Neuronal stem cell (in vitro differentiated cells): Measurements from ENCODE around the gene SLIT3.

Experiments
- DNase-seq: peaks from one replicate; pipeline ENCODE4 v3.0.0-alpha.2; 2013; ENCODE audit warnings: low spot score
- H2AFZ ChIP-seq: one replicate; pipeline ENCODE4 v1.6.1; 2013; ENCODE audit warnings: mild to moderate bottlenecking, low read length, inconsistent platforms
- H2AK5ac ChIP-seq: 2 replicates; pipeline ENCODE4 v1.6.1; 2013; ENCODE audit warnings: low read depth, mild to moderate bottlenecking, inconsistent platforms, low read length, moderate library complexity, mixed read lengths
- H2BK120ac ChIP-seq: 2 replicates; pipeline ENCODE4 v1.6.1; 2013; ENCODE audit warnings: low read depth, mild to moderate bottlenecking, inconsistent platforms, low read length, moderate library complexity, mixed read lengths
- H2BK12ac ChIP-seq: one replicate; pipeline ENCODE4 v1.6.1; 2013; ENCODE audit warnings: low read length, inconsistent platforms
- H2BK15ac ChIP-seq: 2 replicates; pipeline ENCODE4 v1.6.1; 2013; ENCODE audit warnings: mild to moderate bottlenecking, low read length, inconsistent platforms, mixed read lengths
- H2BK5ac ChIP-seq: one replicate; pipeline ENCODE4 v1.6.1; 2013; ENCODE audit warnings: inconsistent platforms, mild to moderate bottlenecking, low read length, moderate library complexity
- H3K14ac ChIP-seq: one replicate; pipeline ENCODE4 v1.6.1; 2013; ENCODE audit warnings: low read length, inconsistent platforms
- H3K18ac ChIP-seq: 2 replicates; pipeline ENCODE4 v1.6.1; 2013; ENCODE audit warnings: low read length, inconsistent platforms
- H3K23ac ChIP-seq: 2 replicates; pipeline ENCODE4 v1.6.1; 2013; ENCODE audit warnings: low read depth, mild to moderate bottlenecking, mixed read lengths, low read length, inconsistent platforms; ENCODE audit not compliant: poor library complexity
- H3K27ac ChIP-seq: replicated peaks from 3 replicates; pipeline ENCODE4 v1.5.1; 2013; ENCODE audit warnings: low read length, inconsistent platforms
- H3K27me3 ChIP-seq, 3 experiments: 2 replicates each; pipeline ENCODE4 v1.6.1; 2013; ENCODE audit warnings: low read length in 3 of 3, mild to moderate bottlenecking in 2 of 3, inconsistent platforms in 1 of 3, low read depth in 1 of 3, mixed read lengths in 1 of 3, moderate library complexity in 1 of 3; ENCODE audit not compliant: control insufficient read depth in 3 of 3, insufficient read depth in 3 of 3
- H3K36me3 ChIP-seq, 2 donors: replicated peaks in 1 of 2; 2 replicates each; pipeline ENCODE4 v1.6.1; 2013; ENCODE audit warnings: low read length in 2 of 2; ENCODE audit not compliant: control insufficient read depth in 2 of 2, insufficient read depth in 2 of 2
- H3K4ac ChIP-seq: 2 replicates; pipeline ENCODE4 v1.6.1; 2013; ENCODE audit warnings: inconsistent platforms, mild to moderate bottlenecking, low read length, moderate library complexity
- H3K4me1 ChIP-seq, 2 donors: 1 replicate in 1 of 2; 2 replicates in 1 of 2; pipeline ENCODE4 v1.6.1; 2013; ENCODE audit warnings: low read length in 2 of 2, low read depth in 1 of 2; ENCODE audit not compliant: control insufficient read depth in 2 of 2, insufficient read depth in 1 of 2
- H3K4me2 ChIP-seq: one replicate; pipeline ENCODE4 v1.6.1; 2013; ENCODE audit warnings: mild to moderate bottlenecking, low read length, inconsistent platforms; ENCODE audit not compliant: insufficient read depth, poor library complexity, severe bottlenecking
- H3K4me3 ChIP-seq, 2 donors: 2 replicates each; pipeline ENCODE4 v1.5.1; 2013; ENCODE audit warnings: low read length in 2 of 2, mild to moderate bottlenecking in 2 of 2, inconsistent platforms in 1 of 2, moderate library complexity in 1 of 2
- H3K79me1 ChIP-seq: one replicate; pipeline ENCODE4 v1.6.1; 2013; ENCODE audit warnings: low read depth, mild to moderate bottlenecking, inconsistent platforms, low read length, moderate library complexity
- H3K9ac ChIP-seq: one replicate; pipeline ENCODE4 v1.6.1; 2013; ENCODE audit warnings: mild to moderate bottlenecking, low read depth, low read length, inconsistent platforms; ENCODE audit not compliant: poor library complexity
- H3K9me3 ChIP-seq, 2 donors: replicated peaks in 1 of 2; 2 replicates each; pipeline versions ENCODE3 to v1.6.1; 2013; ENCODE audit warnings: low read length in 2 of 2, mild to moderate bottlenecking in 2 of 2, inconsistent platforms in 1 of 2, low read depth in 1 of 2, mixed read lengths in 1 of 2, moderate library complexity in 1 of 2; ENCODE audit not compliant: control insufficient read depth in 2 of 2, insufficient read depth in 1 of 2
- H4K8ac ChIP-seq: one replicate; pipeline ENCODE4 v1.6.1; 2013; ENCODE audit warnings: low read depth, mild to moderate bottlenecking, inconsistent platforms, low read length, moderate library complexity
- H4K91ac ChIP-seq: one replicate; pipeline ENCODE4 v1.6.1; 2013; ENCODE audit warnings: low read length, low read depth, mild to moderate bottlenecking, inconsistent platforms; ENCODE audit not compliant: poor library complexity
- WGBS, 2 donors: extraction: QIAGEN DNeasy Blood & Tissue Kit; methylation state at CpG; one replicate each; pipeline ENCODE4 v1.1.7; 2013; ENCODE audit warnings: missing lambda C conversion rate in 2 of 2, mixed read lengths in 1 of 2; ENCODE audit not compliant: insufficient read length in 2 of 2, insufficient replicate concordance in 1 of 2; ENCODE audit errors: extremely low coverage in 2 of 2; 5-methylcytosine and 5-hydroxymethylcytosine counted together

Gene SLIT3

DNA sequence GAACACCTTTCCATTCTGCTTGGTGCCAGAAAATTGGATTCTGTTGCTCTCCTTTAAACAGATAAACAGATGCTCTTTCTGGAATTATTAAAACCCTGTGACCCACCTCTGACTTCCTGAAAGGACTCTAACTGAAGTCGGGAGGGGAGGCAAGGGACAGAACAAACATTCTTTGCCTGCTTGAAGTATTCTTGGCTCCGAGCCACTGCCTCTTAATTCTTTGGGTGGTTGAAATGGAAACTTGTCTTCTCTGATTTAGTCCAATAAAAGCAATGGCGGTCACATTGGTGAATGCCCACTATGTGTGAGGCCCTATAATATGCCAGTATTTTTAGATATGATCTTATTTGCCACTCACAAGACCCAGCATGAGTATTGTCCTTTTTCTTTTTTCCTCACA, 236.8 kb downstream of the SLIT3 start:
- Histone ChIP-seq H3K36me3 (no peaks in the 10 kb centered on the region), H3K27ac (no peak overlapping the region), H3K18ac (no peak overlapping the region), H3K23ac (no peak overlapping the region), H3K4me2 (no peak overlapping the region), H2BK12ac (no peak overlapping the region), H3K27me3 (peaks cover 0 to 42% (median 0%) of the 10 kb centered on the region in 3 experiments), H3K9me3 (no peaks in the 10 kb centered on the region), H2BK5ac (no peak overlapping the region), H2AFZ (no peak overlapping the region), H2AK5ac (no peak overlapping the region), H2BK120ac (no peak overlapping the region), H3K79me1 (no peaks in the 10 kb centered on the region), H3K9ac (no peak overlapping the region), H4K8ac (no peak overlapping the region), H3K4me3 (no peak overlapping the region), H3K14ac (no peak overlapping the region), H3K4ac (no peak overlapping the region), H3K4me1 (peaks cover 0 to 8% of the 10 kb centered on the region in 2 donors), H4K91ac (no peak overlapping the region), H2BK15ac (no peak overlapping the region)
- WGBS, 2 donors = no CpG with 5 or more reads among the region's 3 CpGs
- DNase-seq = no peak

DNA sequence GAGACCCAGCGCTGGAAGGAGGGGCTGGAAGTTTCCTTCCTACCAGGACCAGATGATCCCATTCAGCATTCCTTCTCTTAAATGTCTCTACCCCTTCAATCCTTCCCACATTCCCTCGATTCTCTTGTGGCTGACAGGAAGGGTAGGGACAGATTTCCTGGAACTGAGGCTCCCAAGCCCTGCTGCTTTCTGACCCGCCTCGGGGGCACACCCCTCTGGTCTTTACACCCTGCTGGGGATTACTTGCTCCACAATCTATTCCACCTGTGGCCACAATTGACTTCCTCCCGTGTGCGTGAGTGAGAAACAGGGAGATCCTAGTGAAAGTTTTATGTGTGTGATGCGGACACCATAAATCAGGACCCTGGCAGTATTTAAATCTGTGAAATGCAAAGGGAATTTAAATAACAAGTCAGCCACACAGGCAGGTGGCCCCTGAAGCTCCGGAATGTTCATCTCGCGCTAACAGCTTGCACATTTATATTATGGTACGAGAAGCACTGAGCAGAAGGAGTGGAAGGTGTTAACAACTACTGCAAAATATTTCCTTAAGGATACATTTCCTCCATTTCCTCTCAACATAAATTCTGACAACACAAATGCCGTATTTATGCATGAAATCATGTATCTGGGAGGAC, 237.5 kb downstream of the SLIT3 start:
- peaks cover 0 to 48% (median 0%) of the 10 kb centered on the region in 3 experiments for H3K27me3 ChIP-seq
- no CpG with 5 or more reads among the region's 12 CpGs for WGBS, 2 donors

DNA sequence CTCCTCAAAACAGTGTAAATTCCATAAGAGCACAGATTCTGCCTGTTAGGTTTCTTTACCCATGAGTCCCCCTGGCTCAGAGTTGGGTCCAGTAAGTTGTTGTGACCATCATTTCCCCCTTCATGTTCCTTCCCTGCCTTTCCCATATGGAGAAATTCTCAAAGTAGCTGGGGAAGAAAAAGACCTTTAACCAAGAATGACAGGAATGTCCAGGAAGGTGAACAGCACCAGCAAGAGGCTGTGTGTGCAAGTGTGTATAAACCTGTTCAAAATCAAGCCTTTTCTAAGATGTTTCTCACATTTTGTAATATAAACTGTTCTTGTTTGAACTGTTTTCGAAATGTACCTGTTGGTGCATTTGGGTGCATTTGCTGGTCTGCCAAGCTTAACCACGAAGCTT, 238.2 kb downstream of the SLIT3 start:
- H3K4ac ChIP-seq = no peak overlapping the region
- H3K27ac ChIP-seq = no peak overlapping the region
- no peak overlapping the region for H2BK120ac ChIP-seq
- H3K14ac ChIP-seq = no peak overlapping the region
- no peak overlapping the region for H4K91ac ChIP-seq
- H3K36me3 ChIP-seq = no peaks in the 10 kb centered on the region
- no peak overlapping the region for H3K9ac ChIP-seq
- H4K8ac ChIP-seq = no peak overlapping the region
- no peaks in the 10 kb centered on the region for H3K9me3 ChIP-seq
- H2AFZ ChIP-seq = no peak overlapping the region
- no peak overlapping the region for H2BK5ac ChIP-seq
- H3K27me3 ChIP-seq = peaks cover 0 to 55% (median 0%) of the 10 kb centered on the region in 3 experiments
- H2AK5ac ChIP-seq = no peak overlapping the region
- WGBS, 2 donors = no CpG with 5 or more reads among the region's 2 CpGs
- H3K4me3 ChIP-seq = no peak overlapping the region
- H2BK12ac ChIP-seq = no peak overlapping the region
- no peaks in the 10 kb centered on the region for H3K79me1 ChIP-seq
- no peak overlapping the region for H3K23ac ChIP-seq
- no peak for DNase-seq
- no peak overlapping the region for H2BK15ac ChIP-seq
- H3K4me1 ChIP-seq = peaks cover 0 to 8% of the 10 kb centered on the region in 2 donors
- H3K4me2 ChIP-seq = no peak overlapping the region
- H3K18ac ChIP-seq = no peak overlapping the region

More for the DNA sequence above, 237.5 kb downstream of the SLIT3 start:
- Histone ChIP-seq H3K4ac (no peak overlapping the region), H2BK15ac (no peak overlapping the region), H2BK12ac (no peak overlapping the region), H4K91ac (no peak overlapping the region), H3K4me3 (no peak overlapping the region), H4K8ac (no peak overlapping the region), H3K18ac (no peak overlapping the region), H2BK5ac (no peak overlapping the region), H3K9me3 (no peaks in the 10 kb centered on the region), H3K27ac (no peak overlapping the region), H2AFZ (no peak overlapping the region), H3K4me1 (peaks cover 0 to 8% of the 10 kb centered on the region in 2 donors), H3K79me1 (no peaks in the 10 kb centered on the region), H2BK120ac (no peak overlapping the region), H2AK5ac (no peak overlapping the region), H3K14ac (no peak overlapping the region), H3K4me2 (no peak overlapping the region), H3K36me3 (no peaks in the 10 kb centered on the region), H3K23ac (no peak overlapping the region), H3K9ac (no peak overlapping the region)
- no peak for DNase-seq

DNA sequence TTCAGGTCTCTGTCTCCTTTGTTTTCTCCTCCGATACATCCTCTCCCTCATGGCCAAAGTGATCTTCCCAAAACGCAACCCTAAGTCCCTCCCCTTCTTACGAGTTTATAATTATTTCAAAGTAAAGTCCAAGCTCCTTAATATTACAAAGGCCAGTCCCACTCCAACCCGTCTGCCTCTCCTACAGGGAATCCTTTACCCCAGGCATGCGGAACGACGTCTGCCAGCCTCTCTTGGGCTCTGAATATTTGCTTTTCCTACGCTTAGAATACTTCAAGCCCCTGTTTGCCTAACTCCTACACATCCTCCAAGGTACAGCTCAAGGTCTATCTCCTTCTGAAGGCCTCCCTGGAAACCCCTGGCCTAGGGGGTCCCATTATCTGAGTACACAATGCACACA, 246.4 kb downstream of the SLIT3 start:
- Histone ChIP-seq H3K4me3 (no peak overlapping the region), H3K9me3 (no peaks in the 10 kb centered on the region), H2BK120ac (no peak overlapping the region), H2AFZ (no peak overlapping the region), H3K4me2 (no peak overlapping the region), H3K4me1 (peaks cover 0 to 11% of the 10 kb centered on the region in 2 donors), H2BK5ac (no peak overlapping the region), H3K4ac (no peak overlapping the region), H3K18ac (no peak overlapping the region), H3K36me3 (no peaks in the 10 kb centered on the region), H3K27me3 (peaks cover 0 to 25% (median 0%) of the 10 kb centered on the region in 3 experiments), H2AK5ac (no peak overlapping the region), H3K14ac (no peak overlapping the region), H4K8ac (no peak overlapping the region), H3K27ac (no peak overlapping the region), H3K23ac (no peak overlapping the region), H3K79me1 (no peaks in the 10 kb centered on the region), H2BK15ac (no peak overlapping the region), H2BK12ac (no peak overlapping the region), H4K91ac (no peak overlapping the region), H3K9ac (no peak overlapping the region)
- no peak for DNase-seq
- WGBS, 2 donors = no CpG with 5 or more reads among the region's 8 CpGs
